Hepatocyte (in vitro differentiated cells): ENCODE measurements around the gene PTGER3. TPM values are rescaled to one million over a fixed set of nuclear protein-coding genes. Genes with fewer than 3 reads are reported as not detected.

Experiments used
- DNase-seq: peaks from one replicate; pipeline ENCODE4 v3.0.0-alpha.2; 2016; ENCODE audit warnings: low spot score
- H2AFZ ChIP-seq: fragments of 200-600 bp; sonication (generic); 2 replicates; pipeline ENCODE4 v1.6.0; 2016; ENCODE audit warnings: antibody characterized with exemption, mild to moderate bottlenecking
- H3K27ac ChIP-seq: fragments of 200-600 bp; sonication (generic); 2 replicates; pipeline ENCODE4 v1.5.1; 2016; ENCODE audit warnings: mild to moderate bottlenecking
- H3K27me3 ChIP-seq: fragments of 200-600 bp; sonication (generic); 2 replicates; pipeline ENCODE4 v1.6.1; 2016
- H3K36me3 ChIP-seq: fragments of 200-600 bp; sonication (generic); replicated peaks from 2 replicates; pipeline ENCODE4 v1.5.1; 2016; ENCODE audit warnings: low read depth; ENCODE audit not compliant: insufficient read depth
- H3K4me1 ChIP-seq: fragments of 200-600 bp; sonication (generic); 2 replicates; pipeline ENCODE4 v1.5.1; 2016; ENCODE audit warnings: mild to moderate bottlenecking, moderate library complexity; ENCODE audit not compliant: insufficient read depth
- H3K4me2 ChIP-seq: fragments of 200-600 bp; sonication (generic); 2 replicates; pipeline ENCODE4 v1.6.0; 2016
- H3K4me3 ChIP-seq: fragments of 200-600 bp; sonication (generic); 2 replicates; pipeline ENCODE4 v1.5.1; 2016; ENCODE audit warnings: mild to moderate bottlenecking
- H3K79me2 ChIP-seq: fragments of 200-600 bp; sonication (generic); 2 replicates; pipeline ENCODE4 v1.6.0; 2017; ENCODE audit warnings: mild to moderate bottlenecking
- H3K9me2 ChIP-seq: fragments of 200-600 bp; sonication (generic); replicated peaks from 2 replicates; pipeline ENCODE4 v1.6.0; 2017; ENCODE audit warnings: mild to moderate bottlenecking; ENCODE audit not compliant: insufficient read depth
- H3K9me3 ChIP-seq: fragments of 200-600 bp; sonication (generic); 2 replicates; pipeline ENCODE4 v1.5.1; 2016; ENCODE audit warnings: low read depth, mild to moderate bottlenecking
- H4K20me1 ChIP-seq: fragments of 200-600 bp; sonication (generic); 2 replicates; pipeline ENCODE4 v1.6.0; 2016; ENCODE audit warnings: mild to moderate bottlenecking; ENCODE audit not compliant: insufficient read depth, poor library complexity, severe bottlenecking
- CTCF ChIP-seq: fragments of 200-600 bp; sonication (generic); IDR thresholded peaks from 2 replicates; pipeline ENCODE4 v1.5.1; 2016; ENCODE audit warnings: antibody characterized with exemption, mild to moderate bottlenecking; ENCODE audit not compliant: poor library complexity
- EZH2 ChIP-seq: fragments of 200-600 bp; sonication (generic); IDR thresholded peaks from 2 replicates; pipeline ENCODE4 v1.6.1; 2016; ENCODE audit warnings: antibody characterized with exemption, mild to moderate bottlenecking, borderline replicate concordance
- EZH2phosphoT487 ChIP-seq: fragments of 200-600 bp; sonication (generic); IDR thresholded peaks from one replicate; pipeline ENCODE4 v1.6.1; 2018; ENCODE audit warnings: antibody characterized with exemption, mild to moderate bottlenecking, low read depth, moderate library complexity; ENCODE audit not compliant: unreplicated experiment, severe bottlenecking
- WGBS: methylation state at CpG from one replicate; pipeline ENCODE4 v1.1.6; 2016; ENCODE audit warnings: low lambda C conversion rate; ENCODE audit errors: missing lambda C conversion rate; 5-methylcytosine and 5-hydroxymethylcytosine counted together
- polyA plus RNA-seq: library from polyadenylated mRNA; unstranded; fragments of >200 nt; fragmentation: Nextera tagmentation; extraction: Ambion mirVana; gene quantifications from 2 replicates; pipeline ENCODE4 v1.2.1, GENCODE V29; 2016
- total RNA-seq: library from RNA; depleted of rRNA; stranded (reverse); fragments of >200 nt; gene quantifications from 2 replicates; pipeline ENCODE4 v1.2.3, GENCODE V29; 2014

PTGER3 gene
- total and polyA plus RNA-seq, 2 experiments from 2014 or later: 1.0 to 1.4 TPM

GRCh38 chr1:71044833-71045232 is 2.8 kb downstream of the PTGER3 start:
- H3K4me2 ChIP-seq: no peak overlapping the region
- H4K20me1 ChIP-seq: no peaks in the 10 kb centered on the region
- peaks cover 51% of the 10 kb centered on the region for H3K27me3 ChIP-seq
- no peaks in the 10 kb centered on the region for H3K9me3 ChIP-seq
- H3K9me2 ChIP-seq: no peaks in the 10 kb centered on the region
- no peak overlapping the region for H2AFZ ChIP-seq
- H3K4me1 ChIP-seq: peaks cover 7% of the 10 kb centered on the region
- H3K36me3 ChIP-seq: no peaks in the 10 kb centered on the region
- no peak overlapping the region for H3K27ac ChIP-seq
- no peak for DNase-seq
- TF ChIP-seq CTCF (no peak), EZH2 (no peak), EZH2phosphoT487 (no peak)
- no peaks in the 10 kb centered on the region for H3K79me2 ChIP-seq
- WGBS: 93% methylated on average over 1 of the region's 1 CpG
- H3K4me3 ChIP-seq: no peak overlapping the region

DNA sequence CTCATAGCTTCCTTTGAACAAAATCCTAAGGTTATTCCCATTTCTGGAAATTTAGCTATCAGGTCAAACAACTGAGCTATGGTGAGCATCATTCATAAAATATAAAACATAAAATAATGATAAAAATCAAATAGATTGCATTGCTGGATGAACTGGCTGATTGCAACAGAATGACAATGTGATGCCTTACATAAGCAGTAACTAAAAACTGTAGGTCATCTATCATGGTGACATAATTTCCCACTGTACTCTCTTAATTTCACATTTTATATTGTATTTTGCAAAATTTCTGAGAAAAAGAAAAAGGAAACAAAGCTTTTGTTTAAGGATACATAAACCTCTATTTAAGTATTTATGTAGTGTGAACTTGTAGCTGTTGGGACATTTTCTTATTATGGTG is 4.6 kb downstream of the PTGER3 start:
- Histone ChIP-seq H3K79me2 (no peaks in the 10 kb centered on the region), H2AFZ (no peak overlapping the region), H3K36me3 (no peaks in the 10 kb centered on the region), H3K27ac (no peak overlapping the region), H3K4me3 (no peak overlapping the region), H4K20me1 (no peaks in the 10 kb centered on the region), H3K9me2 (no peaks in the 10 kb centered on the region), H3K4me1 (peaks cover 4% of the 10 kb centered on the region), H3K4me2 (no peak overlapping the region), H3K27me3 (peaks cover 39% of the 10 kb centered on the region), H3K9me3 (no peaks in the 10 kb centered on the region)
- no peak for DNase-seq
- TF ChIP-seq CTCF: no peak
- TF ChIP-seq EZH2: no peak
- TF ChIP-seq EZH2phosphoT487: no peak

DNA sequence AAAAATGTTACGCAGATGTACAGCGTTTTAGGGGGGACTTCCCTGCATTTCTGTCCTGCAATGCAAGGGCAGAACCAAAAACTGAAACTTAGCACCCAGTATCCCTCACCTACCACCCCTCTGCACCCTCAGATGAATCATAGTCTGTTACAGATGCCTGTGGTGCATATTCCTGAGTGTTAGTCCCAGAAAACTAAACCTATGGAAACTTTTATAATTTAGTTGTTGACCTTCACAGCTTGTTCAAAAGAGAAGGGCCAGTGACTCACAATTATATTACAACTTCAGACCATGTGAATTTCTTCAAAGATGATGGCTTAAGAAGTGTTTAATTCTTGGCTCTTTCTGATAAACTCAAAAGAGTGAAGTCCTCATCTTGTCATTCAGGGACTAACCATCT is 5.8 kb downstream of the PTGER3 start:
- H2AFZ ChIP-seq: no peak overlapping the region
- H3K27ac ChIP-seq: no peak overlapping the region
- no peak overlapping the region for H3K4me3 ChIP-seq
- H3K4me1 ChIP-seq: no peaks in the 10 kb centered on the region
- WGBS: 78% methylated on average over 2 of the region's 2 CpGs
- H3K9me2 ChIP-seq: no peaks in the 10 kb centered on the region
- H3K36me3 ChIP-seq: no peaks in the 10 kb centered on the region
- no peaks in the 10 kb centered on the region for H4K20me1 ChIP-seq
- H3K4me2 ChIP-seq: no peak overlapping the region
- H3K79me2 ChIP-seq: no peaks in the 10 kb centered on the region
- no peak for DNase-seq
- no peak for TF ChIP-seq CTCF
- TF ChIP-seq EZH2: no peak
- TF ChIP-seq EZH2phosphoT487: no peak
- peaks cover 27% of the 10 kb centered on the region for H3K27me3 ChIP-seq
- H3K9me3 ChIP-seq: no peaks in the 10 kb centered on the region

DNA sequence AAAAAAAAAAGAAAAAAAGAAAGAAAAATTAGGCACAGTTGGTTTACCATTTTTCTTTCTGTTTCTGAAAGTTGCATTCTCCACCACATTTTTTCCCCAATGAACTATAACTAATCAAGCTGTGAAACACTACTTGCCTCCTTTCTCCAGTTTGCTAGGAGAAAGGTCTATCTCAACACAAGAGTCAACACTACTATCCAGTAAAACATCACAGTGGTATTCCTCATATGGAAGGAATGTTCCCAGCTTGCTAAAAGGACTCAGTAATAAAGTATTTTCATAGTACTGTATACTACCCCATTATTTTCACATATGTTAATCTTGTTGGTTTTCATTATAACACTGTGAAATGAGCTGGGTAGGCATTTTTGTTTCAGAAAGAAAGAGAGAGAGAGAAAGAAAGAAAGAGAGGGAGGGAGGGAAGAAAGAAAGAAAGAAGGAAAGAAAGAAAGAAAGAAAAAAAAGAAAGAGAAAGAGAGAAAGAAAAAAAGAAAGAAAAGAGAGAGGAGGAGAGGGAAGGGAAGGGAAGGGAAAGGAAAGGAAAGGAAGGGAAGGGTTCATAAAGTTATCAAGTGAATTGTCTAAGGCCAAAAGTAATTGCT is 7.9 kb downstream of the PTGER3 start:
- Histone ChIP-seq H4K20me1 (no peaks in the 10 kb centered on the region), H3K9me2 (no peaks in the 10 kb centered on the region), H3K4me1 (no peaks in the 10 kb centered on the region), H3K4me3 (no peak overlapping the region), H3K27ac (no peak overlapping the region), H2AFZ (no peak overlapping the region), H3K36me3 (no peaks in the 10 kb centered on the region), H3K79me2 (no peaks in the 10 kb centered on the region), H3K27me3 (peaks cover 14% of the 10 kb centered on the region), H3K4me2 (no peak overlapping the region), H3K9me3 (no peaks in the 10 kb centered on the region)
- no peak for DNase-seq
- no peak for TF ChIP-seq EZH2
